Endothelial cell (in vitro differentiated cells): ENCODE results near the gene ANO2. TPM values are rescaled to one million over a fixed set of nuclear protein-coding genes. Genes with fewer than 3 reads are reported as not detected.

Experiments used
- DNase-seq: peaks from one replicate; pipeline ENCODE4 v3.0.0; 2021; ENCODE audit warnings: low spot score
- H3K27ac Mint-ChIP-seq: one replicate; pipeline ENCODE4 v1.8.0; 2021; ENCODE audit warnings: mixed read lengths, inconsistent platforms; ENCODE audit not compliant: unreplicated experiment
- H3K27me3 Mint-ChIP-seq: one replicate; pipeline ENCODE4 v1.8.0; 2021; ENCODE audit warnings: mild to moderate bottlenecking, moderate library complexity, mixed read lengths, inconsistent platforms; ENCODE audit not compliant: unreplicated experiment
- H3K36me3 Mint-ChIP-seq: one replicate; pipeline ENCODE4 v1.8.0; 2021; ENCODE audit warnings: mild to moderate bottlenecking, low read depth, mixed read lengths, inconsistent platforms; ENCODE audit not compliant: unreplicated experiment
- H3K4me1 Mint-ChIP-seq: one replicate; pipeline ENCODE4 v1.8.0; 2021; ENCODE audit warnings: mild to moderate bottlenecking, mixed read lengths, inconsistent platforms; ENCODE audit not compliant: unreplicated experiment
- H3K4me3 Mint-ChIP-seq: one replicate; pipeline ENCODE4 v1.8.0; 2021; ENCODE audit warnings: mild to moderate bottlenecking, mixed read lengths, inconsistent platforms; ENCODE audit not compliant: unreplicated experiment
- H3K9me3 Mint-ChIP-seq: one replicate; pipeline ENCODE4 v1.8.0; 2021; ENCODE audit warnings: mixed read lengths, inconsistent platforms; ENCODE audit not compliant: unreplicated experiment
- total RNA-seq: library from RNA; stranded (reverse); fragmentation: NEBNext Ultra II Directional; extraction: Animal tissue kit (Norgen Biotek cat#: 25700); gene quantifications from one replicate; pipeline ENCODE4 v1.2.1, GENCODE V29; 2021; ENCODE audit not compliant: unreplicated experiment
- TF ChIP-seq, protein P1 (sequence below): fragments of 200-600 bp; sonication (generic); IDR thresholded peaks from one replicate; pipeline ENCODE4 v1.5.0; 2021; ENCODE audit warnings: antibody characterized with exemption; ENCODE audit not compliant: unreplicated experiment

ANO2 gene
- total RNA-seq, 1 donor from 2014 or later: 4.5 TPM

- no peak overlapping the region for H3K27ac Mint-ChIP-seq
- H3K27me3 Mint-ChIP-seq: peaks cover 14% of the 10 kb centered on the region
- peaks cover 10% of the 10 kb centered on the region for H3K4me1 Mint-ChIP-seq
- no peak overlapping the region for H3K4me3 Mint-ChIP-seq
- TF ChIP-seq, protein P1, sequence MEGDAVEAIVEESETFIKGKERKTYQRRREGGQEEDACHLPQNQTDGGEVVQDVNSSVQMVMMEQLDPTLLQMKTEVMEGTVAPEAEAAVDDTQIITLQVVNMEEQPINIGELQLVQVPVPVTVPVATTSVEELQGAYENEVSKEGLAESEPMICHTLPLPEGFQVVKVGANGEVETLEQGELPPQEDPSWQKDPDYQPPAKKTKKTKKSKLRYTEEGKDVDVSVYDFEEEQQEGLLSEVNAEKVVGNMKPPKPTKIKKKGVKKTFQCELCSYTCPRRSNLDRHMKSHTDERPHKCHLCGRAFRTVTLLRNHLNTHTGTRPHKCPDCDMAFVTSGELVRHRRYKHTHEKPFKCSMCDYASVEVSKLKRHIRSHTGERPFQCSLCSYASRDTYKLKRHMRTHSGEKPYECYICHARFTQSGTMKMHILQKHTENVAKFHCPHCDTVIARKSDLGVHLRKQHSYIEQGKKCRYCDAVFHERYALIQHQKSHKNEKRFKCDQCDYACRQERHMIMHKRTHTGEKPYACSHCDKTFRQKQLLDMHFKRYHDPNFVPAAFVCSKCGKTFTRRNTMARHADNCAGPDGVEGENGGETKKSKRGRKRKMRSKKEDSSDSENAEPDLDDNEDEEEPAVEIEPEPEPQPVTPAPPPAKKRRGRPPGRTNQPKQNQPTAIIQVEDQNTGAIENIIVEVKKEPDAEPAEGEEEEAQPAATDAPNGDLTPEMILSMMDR: no peak
- peaks cover 15% of the 10 kb centered on the region for H3K36me3 Mint-ChIP-seq
- no peaks in the 10 kb centered on the region for H3K9me3 Mint-ChIP-seq
- DNase-seq: no peak
Observed at GRCh38 chr12:5921027-5921909, 23.8 kb downstream of the ANO2 start.

DNA sequence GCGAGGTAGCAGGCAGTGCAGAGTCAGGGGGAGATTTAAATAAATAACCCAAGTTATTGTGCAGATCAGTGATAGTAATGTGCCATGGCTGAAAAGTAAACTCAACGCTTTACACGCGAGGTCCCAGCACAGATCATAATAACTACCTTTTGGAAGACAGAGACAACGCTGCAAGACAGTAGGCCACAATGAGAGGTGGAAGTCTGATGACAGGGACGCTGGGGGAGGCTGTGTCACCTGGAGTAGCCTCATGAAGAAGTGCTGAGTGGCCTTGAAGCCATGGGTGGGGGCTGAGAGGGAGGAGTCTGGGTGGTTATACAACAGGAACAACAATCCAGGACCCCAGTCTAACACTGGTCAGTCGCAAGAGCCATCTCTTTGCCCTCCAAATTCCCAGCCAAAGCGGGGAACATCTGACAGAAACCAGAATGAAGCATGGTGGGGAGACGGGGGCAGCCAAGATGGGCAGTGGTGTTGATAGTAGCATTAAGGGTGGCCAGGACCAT lies 28.2 kb downstream of the ANO2 start:
- Mint-ChIP-seq H3K27me3 (peaks cover 7% of the 10 kb centered on the region), H3K9me3 (no peaks in the 10 kb centered on the region), H3K27ac (no peak overlapping the region), H3K4me3 (no peak overlapping the region), H3K4me1 (no peaks in the 10 kb centered on the region), H3K36me3 (peaks cover 4% of the 10 kb centered on the region)
- TF ChIP-seq, protein P1: no peak
- no peak for DNase-seq

DNA sequence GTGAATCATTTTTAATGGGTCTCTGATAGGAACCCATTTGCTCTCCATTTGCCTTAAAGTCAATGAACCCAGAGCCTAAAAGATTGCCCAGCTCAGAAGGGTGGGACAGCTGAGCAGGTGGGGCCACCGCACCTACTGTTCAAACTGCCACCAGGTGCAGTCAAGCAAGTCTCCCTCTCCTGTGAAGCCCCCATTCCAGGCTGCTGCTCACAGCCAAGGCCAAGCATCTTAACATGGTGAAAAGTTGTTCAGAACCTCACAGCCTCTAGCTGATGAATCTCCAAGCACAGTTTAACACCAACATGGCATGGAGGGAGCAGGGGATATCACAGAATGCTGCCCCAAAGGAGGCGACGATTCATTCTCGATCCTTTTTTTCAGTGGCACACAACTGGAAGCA lies 29.5 kb downstream of the ANO2 start:
- no peaks in the 10 kb centered on the region for H3K4me1 Mint-ChIP-seq
- H3K4me3 Mint-ChIP-seq: no peak overlapping the region
- DNase-seq: no peak

DNA sequence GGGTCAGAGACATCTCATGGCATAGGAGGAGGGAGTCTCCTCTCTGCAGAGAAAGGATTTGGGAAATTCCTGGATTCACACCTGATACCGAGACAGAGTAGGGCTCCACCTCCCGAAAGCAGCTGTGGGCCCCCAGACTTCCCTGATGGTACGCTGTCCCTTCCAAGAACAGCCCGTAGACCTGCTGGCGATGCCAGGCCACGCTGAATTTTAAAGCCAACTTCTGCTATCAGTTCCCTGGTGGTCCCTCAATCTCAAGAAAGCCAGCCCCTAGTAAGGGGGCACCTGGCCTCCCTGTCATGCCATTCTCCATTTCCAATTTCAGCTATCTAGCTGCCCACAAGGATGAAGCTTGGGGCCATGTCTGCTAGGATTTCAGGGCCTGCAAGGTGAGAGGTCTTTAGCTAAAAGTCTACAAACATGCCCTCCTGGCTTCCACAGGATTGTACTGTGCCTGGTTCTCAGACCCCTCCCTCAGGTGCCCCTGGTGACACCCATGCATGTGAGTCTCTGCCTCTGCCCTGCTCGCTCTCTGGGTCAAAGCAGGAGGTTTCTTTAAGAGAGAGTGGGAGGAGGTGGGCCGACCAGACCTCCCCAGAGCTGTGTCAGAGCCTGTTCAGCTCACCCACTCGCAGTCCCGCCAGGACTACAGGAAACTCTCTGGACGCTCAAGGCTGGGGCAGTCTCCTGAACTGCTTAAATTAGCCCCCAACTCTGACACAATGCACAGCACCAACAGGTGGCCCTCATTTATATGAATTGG lies 30.5 kb downstream of the ANO2 start:
- no peaks in the 10 kb centered on the region for H3K4me1 Mint-ChIP-seq
- TF ChIP-seq, protein P1: no peak

More for the DNA sequence above, 29.5 kb downstream of the ANO2 start:
- Mint-ChIP-seq H3K36me3 (peaks cover 4% of the 10 kb centered on the region), H3K9me3 (no peaks in the 10 kb centered on the region), H3K27ac (no peak overlapping the region), H3K27me3 (peaks cover 3% of the 10 kb centered on the region)
- TF ChIP-seq, protein P1: no peak

More for the DNA sequence above, 30.5 kb downstream of the ANO2 start:
- no peak overlapping the region for H3K4me3 Mint-ChIP-seq
- H3K9me3 Mint-ChIP-seq: no peaks in the 10 kb centered on the region
- peaks cover 4% of the 10 kb centered on the region for H3K36me3 Mint-ChIP-seq
- DNase-seq: no peak
- H3K27me3 Mint-ChIP-seq: peaks cover 3% of the 10 kb centered on the region
- no peak overlapping the region for H3K27ac Mint-ChIP-seq
